ENCODE results near the gene RCOR2.

DNA sequence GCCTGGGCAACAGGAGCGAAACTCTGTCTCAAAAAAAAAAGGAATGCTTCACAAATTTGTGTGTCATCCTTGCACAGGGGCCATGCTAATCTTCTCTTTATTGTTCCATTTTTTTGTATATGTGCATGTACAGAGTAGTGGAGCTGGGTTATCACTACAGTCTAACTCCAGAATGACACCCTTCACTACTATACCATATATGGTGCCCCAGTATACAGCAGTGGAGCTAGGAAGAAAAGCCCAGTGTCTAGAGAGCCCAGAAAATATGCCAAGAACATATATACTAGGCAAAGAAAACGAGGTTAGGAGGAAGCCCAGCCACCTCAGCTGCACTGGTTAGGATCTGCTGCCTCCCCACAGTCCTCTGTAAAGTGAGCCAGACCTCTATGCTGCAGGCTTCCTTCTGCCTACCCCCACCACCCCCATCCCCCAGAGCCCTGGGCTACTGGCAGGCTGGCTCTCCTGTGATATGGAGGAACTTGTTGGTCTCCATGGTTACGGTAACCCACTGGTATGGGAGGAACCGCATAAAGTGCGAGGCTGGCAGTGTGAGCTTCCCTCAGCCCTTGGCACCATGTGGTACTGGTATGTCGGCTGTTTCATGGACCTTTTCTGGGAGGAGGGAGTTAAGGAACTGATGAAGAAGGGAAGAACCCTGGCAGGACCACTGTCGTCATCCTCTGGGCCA, 34.3 kb downstream of the RCOR2 start:
- TF ChIP-seq HMG20B (CRISPR knock-in tag; conservative IDR thresholded peaks at IDR 0.05) (no peak), NR2C2 (CRISPR knock-in tag; IDR thresholded peaks at IDR 0.05; ENCODE audit: borderline replicate concordance) (no peak), SNRNP70 (IDR thresholded peaks at IDR 0.05; ENCODE audit: low read depth, low read length) (no peak), DNMT1 (CRISPR knock-in tag; IDR thresholded peaks at IDR 0.05) (no peak), RELA (CRISPR knock-in tag; IDR thresholded peaks at IDR 0.05) (no peak), DPF2 (CRISPR knock-in tag; IDR thresholded peaks at IDR 0.05; ENCODE audit: borderline replicate concordance, low read depth) (no peak), EZH2 (conservative IDR thresholded peaks at IDR 0.05; ENCODE audit: low read depth, low read length) (no peak), ZNF674 (CRISPR knock-in tag; IDR thresholded peaks at IDR 0.05; ENCODE audit: low read depth) (no peak), SATB2 (CRISPR knock-in tag; IDR thresholded peaks at IDR 0.05) (no peak)
- TF ChIP-seq, protein P1, sequence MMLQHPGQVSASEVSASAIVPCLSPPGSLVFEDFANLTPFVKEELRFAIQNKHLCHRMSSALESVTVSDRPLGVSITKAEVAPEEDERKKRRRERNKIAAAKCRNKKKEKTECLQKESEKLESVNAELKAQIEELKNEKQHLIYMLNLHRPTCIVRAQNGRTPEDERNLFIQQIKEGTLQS (CRISPR knock-in tag; IDR thresholded peaks at IDR 0.05): no peak

Measured in HepG2 (cell line).